Right lobe of liver (tissue), 4 donors: ENCODE results near the gene ATRNL1.
"Not testable (repeated sequence)": the region's sequence is repeated elsewhere in the genome, so short reads cannot be mapped to it uniquely, and the experiment has no call there.

Experiments
- CTCF ChIP-seq, 4 donors: fragments of 200-600 bp in 3 of 4; fragments of 450-650 bp in 1 of 4; IDR thresholded peaks; one replicate each; pipeline versions ENCODE4 v1.5.1 to v1.8.0; 2016 to 2022; ENCODE audit warnings: antibody characterized with exemption in 4 of 4, mild to moderate bottlenecking in 2 of 4
- POLR2A ChIP-seq: fragments of 450-650 bp; IDR thresholded peaks from one replicate; pipeline ENCODE4 v1.6.1; 2017; ENCODE audit warnings: antibody characterized with exemption, mild to moderate bottlenecking
- donor health status: DM: no; HTN: no; CAD: no.
- donor health status: DM: no; HTN: no; CAD: no.
- donor health status: DM: no; HTN: yes; CAD: no.

GRCh38 chr10:115758488-115758887 lies 665.3 kb downstream of the ATRNL1 start:
- TF ChIP-seq POLR2A; CTCF (IDR thresholded peaks at IDR 0.05): not testable (repeated sequence)
